ENCODE measurements around the gene LYVE1. TPM values are rescaled to one million over a fixed set of nuclear protein-coding genes. Genes with fewer than 3 reads are reported as not detected.

The LYVE1 gene
- total RNA-seq, 2 donors from 2014 or later: not detected

GRCh38 chr11:10538924-10539323 lies 29.5 kb downstream of the LYVE1 start:
- no peak overlapping the region for H3K9ac ChIP-seq (ENCODE audit: extremely low read depth, low read length, poor library complexity, severe bottlenecking)
- Mint-ChIP-seq H3K4me1 (no peaks in the 10 kb centered on the region), H3K4me3 (no peak overlapping the region), H3K27me3 (ENCODE audit: insufficient read depth) (peaks cover 2% of the 10 kb centered on the region), H3K36me3 (ENCODE audit: low read depth) (no peaks in the 10 kb centered on the region), H3K9me3 (peaks cover 2% of the 10 kb centered on the region), H3K27ac (no peak overlapping the region)
- H3K4me3 ChIP-seq (ENCODE audit: low read length): no peak overlapping the region
- H3K9me3 ChIP-seq (ENCODE audit: control insufficient read depth, low read length): peaks cover 4% of the 10 kb centered on the region
- WGBS, 2 experiments (ENCODE audit: insufficient coverage in 1 of 2, insufficient read length in 1 of 2): 85% methylated on average over 1 of the region's 1 CpG; no CpG with 5 or more reads in 1 of the 2 experiments
- no peak for TF ChIP-seq CTCF (conservative IDR thresholded peaks at IDR 0.05)
- no peak for DNase-seq
- no peaks in the 10 kb centered on the region for H3K4me1 ChIP-seq (ENCODE audit: control insufficient read depth, insufficient read depth, low read length)
- H3K27me3 ChIP-seq (ENCODE audit: control insufficient read depth, insufficient read depth, low read length, poor library complexity, severe bottlenecking): no peaks in the 10 kb centered on the region
- H3K27ac ChIP-seq (ENCODE audit: low read depth, low read length): no peak overlapping the region
- no peaks in the 10 kb centered on the region for H3K36me3 ChIP-seq (ENCODE audit: control insufficient read depth, insufficient read depth, low read length)

- Histone ChIP-seq H3K27me3 (ENCODE audit: control insufficient read depth, insufficient read depth, low read length, poor library complexity, severe bottlenecking) (no peaks in the 10 kb centered on the region), H3K27ac (ENCODE audit: low read depth, low read length) (no peak overlapping the region), H3K9me3 (ENCODE audit: control insufficient read depth, low read length) (peaks cover under 1% of the 10 kb centered on the region), H3K36me3 (ENCODE audit: control insufficient read depth, insufficient read depth, low read length) (peaks cover 11% of the 10 kb centered on the region), H3K4me1 (ENCODE audit: control insufficient read depth, insufficient read depth, low read length) (no peaks in the 10 kb centered on the region), H3K4me3 (ENCODE audit: low read length) (no peak overlapping the region), H3K9ac (ENCODE audit: extremely low read depth, low read length, poor library complexity, severe bottlenecking) (no peak overlapping the region)
- H3K4me1 Mint-ChIP-seq: no peaks in the 10 kb centered on the region
- H3K4me3 Mint-ChIP-seq: no peak overlapping the region
- H3K9me3 Mint-ChIP-seq: peaks cover 2% of the 10 kb centered on the region
- no peak for TF ChIP-seq CTCF (conservative IDR thresholded peaks at IDR 0.05)
- H3K27ac Mint-ChIP-seq: no peak overlapping the region
- peaks cover 2% of the 10 kb centered on the region for H3K27me3 Mint-ChIP-seq (ENCODE audit: insufficient read depth)
- H3K36me3 Mint-ChIP-seq (ENCODE audit: low read depth): no peaks in the 10 kb centered on the region
- DNase-seq: no peak
Measured at GRCh38 chr11:10537600-10537999, 30.9 kb downstream of the LYVE1 start.

- Histone ChIP-seq H3K4me3 (ENCODE audit: low read length) (no peak overlapping the region), H3K4me1 (ENCODE audit: control insufficient read depth, insufficient read depth, low read length) (peaks cover 2% of the 10 kb centered on the region), H3K9ac (ENCODE audit: extremely low read depth, low read length, poor library complexity, severe bottlenecking) (no peak overlapping the region), H3K9me3 (ENCODE audit: control insufficient read depth, low read length) (no peaks in the 10 kb centered on the region), H3K27me3 (ENCODE audit: control insufficient read depth, insufficient read depth, low read length, poor library complexity, severe bottlenecking) (no peaks in the 10 kb centered on the region), H3K36me3 (ENCODE audit: control insufficient read depth, insufficient read depth, low read length) (peaks cover 27% of the 10 kb centered on the region), H3K27ac (ENCODE audit: low read depth, low read length) (no peak overlapping the region)
- DNase-seq: no peak
- 100% methylated on average over 1 of the region's 2 CpGs; no CpG with 5 or more reads in 1 of the 2 experiments for WGBS, 2 experiments (ENCODE audit: insufficient coverage in 1 of 2, insufficient read length in 1 of 2)
- Mint-ChIP-seq H3K9me3 (peaks cover 2% of the 10 kb centered on the region), H3K27me3 (ENCODE audit: insufficient read depth) (no peaks in the 10 kb centered on the region), H3K36me3 (ENCODE audit: low read depth) (peaks cover 12% of the 10 kb centered on the region), H3K27ac (no peak overlapping the region), H3K4me1 (no peaks in the 10 kb centered on the region), H3K4me3 (no peak overlapping the region)
- TF ChIP-seq CTCF (conservative IDR thresholded peaks at IDR 0.05): no peak
Measured at GRCh38 chr11:10534316-10534715, 34.1 kb downstream of the LYVE1 start.

Data from endodermal cell (in vitro differentiated cells).